ENCODE measurements around the gene CDC42EP5. TPM values are rescaled to one million over a fixed set of nuclear protein-coding genes. Genes with fewer than 3 reads are reported as not detected.

CDC42EP5 gene
- total and polyA plus RNA-seq, 2 donors (not counting 1 experiment from before 2014, with no cell fraction given) = not detected

GRCh38 chr19:54492568-54492967, 19.5 kb upstream of the CDC42EP5 start:
- no peak for TF ChIP-seq CTCF (IDR thresholded peaks at IDR 0.05)
- TF ChIP-seq EZH2 (IDR thresholded peaks at IDR 0.05; ENCODE audit: borderline replicate concordance, insufficient read depth, low read depth, low read length, poor library complexity, severe bottlenecking) = no peak
- H3K9ac ChIP-seq (ENCODE audit: low read length) = no peak overlapping the region
- H3K36me3 ChIP-seq (replicated peaks in 1 of 2; ENCODE audit: control extremely low read depth in 1 of 2, control insufficient read depth in 1 of 2, extremely low read depth in 1 of 2, insufficient read depth in 2 of 2, low read length in 1 of 2) = no peaks in the 10 kb centered on the region
- no peak for DNase-seq
- intact Hi-C loops (cut with micrococcal nuclease) = no loop called here
- H3K27ac ChIP-seq (ENCODE audit: low read length in 2 of 2) = no peak overlapping the region
- ChIA-PET CTCF (no interaction called here), POLR2A (no interaction called here)
- no peak overlapping the region for H3K4me3 ChIP-seq (ENCODE audit: control extremely low read depth in 1 of 5, extremely low read depth in 1 of 5, insufficient read depth in 1 of 5, low read depth in 2 of 5, low read length in 4 of 5)
- Mint-ChIP-seq H3K4me1 (peaks cover 6% of the 10 kb centered on the region), H3K9me3 (ENCODE audit: insufficient read depth) (no peaks in the 10 kb centered on the region), H3K27me3 (peaks cover 38% of the 10 kb centered on the region), H3K27ac (peak overlapping the region; percentile 50), H3K4me3 (no peak overlapping the region)
- H4K20me1 ChIP-seq (ENCODE audit: control insufficient read depth, insufficient read depth, low read length, poor library complexity, severe bottlenecking) = no peaks in the 10 kb centered on the region
- peaks cover 0 to 16% (median 4%) of the 10 kb centered on the region in 4 experiments for H3K27me3 ChIP-seq (replicated peaks in 1 of 4; ENCODE audit: control extremely low read depth in 1 of 4, control insufficient read depth in 3 of 4, insufficient read depth in 4 of 4, low read length in 3 of 4)
- ATAC-seq (ENCODE audit: low read depth) = no peak
- peaks cover 0 to 8% of the 10 kb centered on the region in 2 donors for H3K4me1 ChIP-seq (ENCODE audit: control insufficient read depth in 2 of 2, insufficient read depth in 2 of 2, low read length in 2 of 2)
- WGBS (ENCODE audit: insufficient coverage) = 94% methylated on average over 18 of the region's 18 CpGs
- no peak overlapping the region for H3K4me2 ChIP-seq (replicated peaks; ENCODE audit: low read depth, low read length, poor library complexity, severe bottlenecking)
- H2AFZ ChIP-seq (ENCODE audit: insufficient read depth, low read depth, low read length, poor library complexity, severe bottlenecking) = no peak overlapping the region
- no peaks in the 10 kb centered on the region for H3K9me3 ChIP-seq (ENCODE audit: control extremely low read depth in 1 of 3, control insufficient read depth in 2 of 3, insufficient read depth in 1 of 3, low read length in 2 of 3)
- no peaks in the 10 kb centered on the region for H3K79me2 ChIP-seq (ENCODE audit: control insufficient read depth, insufficient read depth, low read length)

- H2AFZ ChIP-seq (ENCODE audit: insufficient read depth, low read depth, low read length, poor library complexity, severe bottlenecking) = no peak overlapping the region
- Mint-ChIP-seq H3K27ac (no peak overlapping the region), H3K4me3 (no peak overlapping the region), H3K27me3 (peaks cover 40% of the 10 kb centered on the region), H3K9me3 (ENCODE audit: insufficient read depth) (no peaks in the 10 kb centered on the region), H3K4me1 (peaks cover 5% of the 10 kb centered on the region)
- H3K27ac ChIP-seq (ENCODE audit: low read length in 2 of 2) = no peak overlapping the region
- ATAC-seq (ENCODE audit: low read depth) (no peak), DNase-seq (no peak)
- WGBS (ENCODE audit: insufficient coverage) = 74% methylated on average over 8 of the region's 9 CpGs
- ChIA-PET CTCF (interaction anchor here (1.2 kb wide), 1 partner anchor 9 kb away, joined by 7 read pairs; no protein-coding TSS in a partner anchor), POLR2A (no interaction called here)
- no peak overlapping the region for H3K4me2 ChIP-seq (replicated peaks; ENCODE audit: low read depth, low read length, poor library complexity, severe bottlenecking)
- H4K20me1 ChIP-seq (ENCODE audit: control insufficient read depth, insufficient read depth, low read length, poor library complexity, severe bottlenecking) = no peaks in the 10 kb centered on the region
- H3K9me3 ChIP-seq (ENCODE audit: control extremely low read depth in 1 of 3, control insufficient read depth in 2 of 3, insufficient read depth in 1 of 3, low read length in 2 of 3) = no peaks in the 10 kb centered on the region
- no peak overlapping the region for H3K9ac ChIP-seq (ENCODE audit: low read length)
- peaks cover 0 to 16% (median 4%) of the 10 kb centered on the region in 4 experiments for H3K27me3 ChIP-seq (replicated peaks in 1 of 4; ENCODE audit: control extremely low read depth in 1 of 4, control insufficient read depth in 3 of 4, insufficient read depth in 4 of 4, low read length in 3 of 4)
- TF ChIP-seq EZH2 (IDR thresholded peaks at IDR 0.05; ENCODE audit: borderline replicate concordance, insufficient read depth, low read depth, low read length, poor library complexity, severe bottlenecking) = no peak
- no peak for TF ChIP-seq CTCF (IDR thresholded peaks at IDR 0.05)
- H3K4me1 ChIP-seq (ENCODE audit: control insufficient read depth in 2 of 2, insufficient read depth in 2 of 2, low read length in 2 of 2) = peaks cover 0 to 8% of the 10 kb centered on the region in 2 donors
- no peak overlapping the region for H3K4me3 ChIP-seq (ENCODE audit: control extremely low read depth in 1 of 5, extremely low read depth in 1 of 5, insufficient read depth in 1 of 5, low read depth in 2 of 5, low read length in 4 of 5)
- H3K36me3 ChIP-seq (replicated peaks in 1 of 2; ENCODE audit: control extremely low read depth in 1 of 2, control insufficient read depth in 1 of 2, extremely low read depth in 1 of 2, insufficient read depth in 2 of 2, low read length in 1 of 2) = no peaks in the 10 kb centered on the region
- H3K79me2 ChIP-seq (ENCODE audit: control insufficient read depth, insufficient read depth, low read length) = no peaks in the 10 kb centered on the region
- intact Hi-C loops (cut with micrococcal nuclease) = loop anchor here (10.0 kb wide), 1 partner anchor 425 kb away; no protein-coding TSS in a partner anchor
These were observed 16.7 kb upstream of the CDC42EP5 start for GRCh38 chr19:54489766-54490165.

All from B cell (primary cell).